H1 (cell line): Measurements from ENCODE around the gene CCDC86. TPM values are rescaled to one million over a fixed set of nuclear protein-coding genes. Genes with fewer than 3 reads are reported as not detected.

Experiments used
- CHD7 ChIP-seq: fragments of 300-600 bp; sonication (generic); IDR thresholded peaks from 2 replicates; pipeline ENCODE4 v1.7.1; 2012; ENCODE audit warnings: low read length, moderate library complexity, mild to moderate bottlenecking, inconsistent platforms; ENCODE audit not compliant: insufficient replicate concordance
- CREB1 ChIP-seq: IDR thresholded peaks from 2 replicates; pipeline ENCODE4 v1.6.1; 2012; ENCODE audit warnings: inconsistent platforms
- E2F6 ChIP-seq: IDR thresholded peaks from 2 replicates; pipeline ENCODE4 v1.6.1; 2012; ENCODE audit warnings: inconsistent platforms
- FOSL1 ChIP-seq: IDR thresholded peaks from 2 replicates; pipeline ENCODE4 v1.6.1; 2011; ENCODE audit warnings: mild to moderate bottlenecking, low read depth, low read length, moderate library complexity; ENCODE audit not compliant: insufficient read depth
- KDM4A ChIP-seq: IDR thresholded peaks from one replicate; pipeline ENCODE4 v1.7.1; 2012; ENCODE audit warnings: low read depth, mild to moderate bottlenecking, moderate library complexity, low read length, inconsistent platforms; ENCODE audit not compliant: severe bottlenecking
- NRF1 ChIP-seq: IDR thresholded peaks from 2 replicates; pipeline ENCODE4 v1.6.1; 2011; ENCODE audit warnings: mild to moderate bottlenecking, low read depth, low read length, improper control_type of control experiment
- SIN3A ChIP-seq, 2 experiments: IDR thresholded peaks in 1 of 2; conservative IDR thresholded peaks in 1 of 2; 2 replicates each; pipeline ENCODE4 v1.6.1; 2011 to 2012; ENCODE audit warnings: low read length in 2 of 2, improper control_type of control experiment in 1 of 2, low read depth in 1 of 2, mild to moderate bottlenecking in 1 of 2
- SIRT6 ChIP-seq: IDR thresholded peaks from one replicate; pipeline ENCODE4 v1.7.1; 2012; ENCODE audit warnings: low read length, inconsistent platforms
- USF2 ChIP-seq: IDR thresholded peaks from 2 replicates; pipeline ENCODE4 v1.6.1; 2011; ENCODE audit warnings: low read length, improper control_type of control experiment
- polyA plus RNA-seq, 7 experiments: library from polyadenylated mRNA; depleted of rRNA in 3 of 7; stranded (reverse) in 5 of 7; unstranded in 2 of 7; fragments of >200 nt in 5 of 7; fragments of 200-250 nt in 2 of 7; gene quantifications; 1 replicate in 5 of 7; 2 replicates in 1 of 7; 4 replicates in 1 of 7; pipeline versions ENCODE4 v1.2.1 to v1.2.3, GENCODE V29; 2011 to 2013; ENCODE audit warnings: missing spikeins in 2 of 7, mixed read lengths in 2 of 7
- total RNA-seq: library from RNA; stranded (reverse); fragmentation: NEBNext Ultra II Directional; extraction: Animal tissue kit (Norgen Biotek cat#: 25700); gene quantifications from 2 replicates; pipeline ENCODE4 v1.2.1, GENCODE V29; 2021

CCDC86 gene
- total and polyA plus RNA-seq, 2 of the 8 experiments (the other 6 are each of a cell fraction or from before 2014, with no cell fraction given): 37.7 to 76.4 TPM

GRCh38 chr11:60836866-60837515, 4.9 kb upstream of the CCDC86 start (continued):
- TF ChIP-seq CHD7: no peak
- no peak for TF ChIP-seq KDM4A
- TF ChIP-seq CREB1: no peak
- TF ChIP-seq SIN3A (conservative IDR thresholded peaks at IDR 0.05 in 1 of 2, IDR thresholded peaks at IDR 0.05 in 1 of 2; ENCODE audit: low read depth in 1 of 2, low read length in 2 of 2): no peak
- TF ChIP-seq NRF1: no peak
- TF ChIP-seq SIRT6: no peak
- no peak for TF ChIP-seq E2F6
- no peak for TF ChIP-seq USF2
- TF ChIP-seq FOSL1: no peak
